GM10266 (cell line): ENCODE results near the gene C6orf62.

Source experiments
- DNase-seq: peaks from one replicate; pipeline ENCODE4 v3.0.0; 2012; ENCODE audit errors: extremely low spot score
- TF ChIP-seq, protein P1 (sequence below): IDR thresholded peaks from 2 replicates; pipeline ENCODE4 v1.5.1; 2012; ENCODE audit warnings: mild to moderate bottlenecking, low read depth; ENCODE audit not compliant: control insufficient read depth, insufficient read depth; ENCODE audit errors: missing control alignments

C6orf62 gene

DNA sequence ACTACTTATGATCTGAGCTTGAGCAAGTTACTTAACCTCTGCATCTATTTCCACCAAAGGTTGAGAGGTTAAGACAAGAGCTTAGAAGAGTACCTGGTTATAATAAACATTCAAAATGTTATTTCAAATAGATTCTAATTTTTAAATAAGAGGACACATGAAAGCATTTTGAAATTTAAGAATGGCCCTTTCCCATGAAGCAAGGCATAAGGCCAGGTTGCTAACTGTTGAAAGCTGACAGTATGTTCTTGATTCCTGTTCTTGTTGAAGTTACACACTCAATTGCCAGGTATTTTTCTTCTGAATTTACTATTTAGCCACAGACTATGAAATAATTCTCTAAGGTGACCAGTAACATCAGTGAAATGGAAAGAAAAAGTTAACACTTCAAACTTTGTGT lies 14.5 kb downstream of the C6orf62 start:
- TF ChIP-seq, protein P1, sequence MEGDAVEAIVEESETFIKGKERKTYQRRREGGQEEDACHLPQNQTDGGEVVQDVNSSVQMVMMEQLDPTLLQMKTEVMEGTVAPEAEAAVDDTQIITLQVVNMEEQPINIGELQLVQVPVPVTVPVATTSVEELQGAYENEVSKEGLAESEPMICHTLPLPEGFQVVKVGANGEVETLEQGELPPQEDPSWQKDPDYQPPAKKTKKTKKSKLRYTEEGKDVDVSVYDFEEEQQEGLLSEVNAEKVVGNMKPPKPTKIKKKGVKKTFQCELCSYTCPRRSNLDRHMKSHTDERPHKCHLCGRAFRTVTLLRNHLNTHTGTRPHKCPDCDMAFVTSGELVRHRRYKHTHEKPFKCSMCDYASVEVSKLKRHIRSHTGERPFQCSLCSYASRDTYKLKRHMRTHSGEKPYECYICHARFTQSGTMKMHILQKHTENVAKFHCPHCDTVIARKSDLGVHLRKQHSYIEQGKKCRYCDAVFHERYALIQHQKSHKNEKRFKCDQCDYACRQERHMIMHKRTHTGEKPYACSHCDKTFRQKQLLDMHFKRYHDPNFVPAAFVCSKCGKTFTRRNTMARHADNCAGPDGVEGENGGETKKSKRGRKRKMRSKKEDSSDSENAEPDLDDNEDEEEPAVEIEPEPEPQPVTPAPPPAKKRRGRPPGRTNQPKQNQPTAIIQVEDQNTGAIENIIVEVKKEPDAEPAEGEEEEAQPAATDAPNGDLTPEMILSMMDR, result no peak
- DNase-seq, result no peak

DNA sequence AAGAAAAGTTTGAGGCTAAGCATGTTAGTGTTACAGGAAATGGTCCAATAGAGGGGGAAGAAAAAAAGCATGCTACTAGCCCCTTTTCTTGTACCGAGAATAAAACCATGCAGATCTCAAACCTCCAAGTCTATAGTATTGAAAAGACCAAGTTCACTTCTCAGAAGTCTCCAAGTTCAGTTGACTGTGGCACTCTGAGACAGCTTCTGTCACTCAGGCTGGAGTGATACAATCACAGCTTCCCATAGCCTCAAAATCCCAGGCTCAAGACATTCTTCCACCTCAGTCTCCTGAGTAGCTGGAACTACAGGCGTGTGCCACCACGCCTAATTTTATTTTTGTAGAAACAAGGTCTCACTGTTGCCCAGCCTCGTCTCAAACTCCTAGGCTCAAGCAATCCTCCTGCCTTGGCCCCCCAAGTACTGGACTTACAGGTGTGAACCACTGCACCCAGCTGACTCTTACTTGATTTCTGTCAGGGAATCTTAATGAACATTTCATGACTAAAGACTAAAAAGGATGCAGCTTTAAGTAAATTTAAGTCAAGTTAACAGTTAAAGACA lies 16.2 kb downstream of the C6orf62 start:
- no peak for DNase-seq
- TF ChIP-seq, protein P1, result no peak

DNA sequence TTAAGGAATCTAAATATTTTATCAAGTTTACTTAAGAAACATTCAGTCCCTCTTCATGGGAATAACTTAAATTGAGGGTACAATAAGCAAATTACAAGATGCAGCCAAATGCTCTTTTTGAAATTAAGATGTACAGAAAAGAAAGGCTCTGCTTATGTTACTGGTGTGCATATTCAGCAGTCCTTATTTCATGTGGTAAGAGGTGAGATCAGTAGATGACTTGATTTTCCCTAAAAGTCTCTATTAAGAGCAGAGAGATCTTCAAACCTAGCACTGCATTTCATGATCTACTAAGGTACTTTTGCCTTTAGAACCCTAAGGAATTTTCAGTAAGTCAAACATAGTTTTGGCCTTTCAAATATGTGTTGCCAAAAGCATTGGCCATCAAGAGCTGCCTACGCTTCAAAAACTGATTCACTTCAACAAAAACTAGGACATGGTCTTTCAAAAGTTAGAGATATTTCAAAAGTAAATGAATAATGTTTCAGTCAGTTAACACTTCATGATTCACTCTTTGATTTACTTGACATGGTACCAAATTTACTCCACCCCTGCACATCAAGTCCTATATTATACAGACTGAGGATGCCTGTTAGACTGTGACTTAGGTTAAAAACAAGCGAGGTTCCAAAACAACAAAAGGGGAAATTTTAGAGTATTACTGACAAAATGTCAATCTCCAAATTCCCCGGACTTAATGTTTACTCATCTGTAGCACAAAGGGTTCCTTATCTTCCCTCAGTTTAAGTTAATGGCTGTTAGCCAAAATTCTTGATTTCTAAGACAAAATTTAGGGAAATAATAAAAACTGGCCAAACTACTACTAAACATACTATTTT lies 19.2 kb downstream of the C6orf62 start:
- no peak for DNase-seq
- TF ChIP-seq, protein P1, result no peak

DNA sequence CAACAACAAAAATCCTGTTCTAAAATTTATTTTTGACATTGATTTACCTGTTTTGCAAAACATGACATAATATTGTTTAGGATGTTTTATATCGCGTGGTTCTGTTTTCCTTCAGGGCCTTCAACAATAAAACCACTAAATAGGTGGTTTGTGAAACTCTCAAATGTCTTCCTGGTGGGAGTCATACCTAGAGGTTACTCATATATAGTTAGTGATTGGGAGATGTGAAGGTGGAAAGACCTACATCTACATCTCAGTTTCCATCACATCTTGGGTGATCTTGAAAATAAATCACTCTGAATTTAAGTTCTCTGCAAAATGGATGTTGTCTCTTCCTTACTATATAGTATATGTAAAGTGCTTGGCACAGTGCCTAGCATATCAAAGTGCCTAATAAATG lies 22.9 kb downstream of the C6orf62 start:
- no peak for DNase-seq
- TF ChIP-seq, protein P1, result no peak

DNA sequence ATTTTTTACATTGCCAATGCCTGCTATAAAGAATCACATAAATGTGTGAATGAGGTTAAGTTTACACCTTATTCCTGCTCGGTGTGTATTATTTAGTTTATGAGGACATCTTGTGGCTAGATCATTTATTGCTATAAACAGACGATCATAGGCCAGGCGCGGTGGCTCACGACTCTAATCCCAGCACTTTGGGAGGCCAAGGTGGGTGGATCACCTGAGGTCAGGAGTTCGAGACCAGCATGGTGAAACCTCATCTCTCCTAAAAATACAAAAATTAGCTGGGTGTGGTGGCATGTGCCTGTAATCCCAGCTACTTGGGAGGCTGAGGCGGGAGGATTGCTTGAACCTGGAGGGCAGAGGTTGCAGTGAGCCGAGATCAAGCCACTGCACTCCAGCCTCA lies 23.3 kb downstream of the C6orf62 start:
- TF ChIP-seq, protein P1, result peak; percentile 41
- peak; percentile 22 for DNase-seq

DNA sequence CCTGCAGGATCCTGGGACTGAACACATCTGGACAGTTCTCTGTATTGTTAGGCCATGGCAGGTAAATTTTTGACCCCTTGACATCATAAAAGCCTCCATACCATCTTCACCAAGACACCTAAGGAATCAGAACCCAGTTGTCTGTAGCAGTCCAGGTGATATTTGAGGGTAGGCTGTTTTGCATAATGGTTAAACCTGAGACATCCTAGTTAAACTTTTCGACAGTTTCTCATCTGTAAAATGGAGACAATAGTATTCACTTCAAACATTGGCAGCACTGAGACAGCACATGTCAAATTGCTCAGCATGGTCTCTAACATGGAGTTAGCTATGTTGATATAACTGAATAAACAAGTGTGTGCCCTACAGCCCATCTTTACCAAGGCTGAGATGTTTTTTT lies 24.8 kb downstream of the C6orf62 start:
- TF ChIP-seq, protein P1, result no peak
- DNase-seq, result no peak
